Activated CD4-positive, alpha-beta T cell treated with anti-CD3 and anti-CD28 coated beads, Interleukin-2, amount 10 ng/mL, durations not matched to agents 24 days and 14 days (primary cell): ENCODE measurements around the gene MC2R. TPM values are rescaled to one million over a fixed set of nuclear protein-coding genes. Genes with fewer than 3 reads are reported as not detected.
"Not testable (repeated sequence)": the region's sequence is repeated elsewhere in the genome, so short reads cannot be mapped to it uniquely, and the experiment has no call there.

Source experiments
- DNase-seq: peaks from one replicate; pipeline ENCODE4 v3.0.0; 2022
- H3K27ac Mint-ChIP-seq: one replicate; pipeline ENCODE4 v1.8.0; 2022; ENCODE audit warnings: mild to moderate bottlenecking, mixed read lengths
- H3K27me3 Mint-ChIP-seq: one replicate; pipeline ENCODE4 v1.8.0; 2022; ENCODE audit warnings: mixed read lengths
- H3K36me3 Mint-ChIP-seq: one replicate; pipeline ENCODE4 v1.8.0; 2022; ENCODE audit warnings: low read depth, mild to moderate bottlenecking, mixed read lengths
- H3K4me1 Mint-ChIP-seq: one replicate; pipeline ENCODE4 v1.8.0; 2021; ENCODE audit warnings: mixed read lengths
- H3K4me3 Mint-ChIP-seq: one replicate; pipeline ENCODE4 v1.8.0; 2022; ENCODE audit warnings: mild to moderate bottlenecking, moderate library complexity, mixed read lengths
- H3K9me3 Mint-ChIP-seq: one replicate; pipeline ENCODE4 v1.8.0; 2021; ENCODE audit warnings: mixed read lengths
- intact Hi-C: fragments of 100-400 bp; cut with micrococcal nuclease; formaldehyde crosslinking; loops from one replicate; pipeline ENCODE4 v1.15.1; 2023
- total RNA-seq: library from RNA; stranded (reverse); gene quantifications from 2 replicates; pipeline ENCODE4 v1.2.3, GENCODE V29; 2022

Gene MC2R
- total RNA-seq, 1 donor from 2014 or later = not detected

- no peak overlapping the region for H3K27ac Mint-ChIP-seq
- no peaks in the 10 kb centered on the region for H3K27me3 Mint-ChIP-seq
- H3K36me3 Mint-ChIP-seq = no peaks in the 10 kb centered on the region
- H3K4me1 Mint-ChIP-seq = no peaks in the 10 kb centered on the region
- no peak overlapping the region for H3K4me3 Mint-ChIP-seq
- no peaks in the 10 kb centered on the region for H3K9me3 Mint-ChIP-seq
- DNase-seq = no peak
- intact Hi-C loops = no loop called here
Measured at GRCh38 chr18:13879937-13880336, 35.4 kb downstream of the MC2R start.

- intact Hi-C loops = no loop called here
- no peaks in the 10 kb centered on the region for H3K9me3 Mint-ChIP-seq
- no peak for DNase-seq
- no peaks in the 10 kb centered on the region for H3K27me3 Mint-ChIP-seq
- no peaks in the 10 kb centered on the region for H3K36me3 Mint-ChIP-seq
- H3K27ac Mint-ChIP-seq = no peak overlapping the region
- no peaks in the 10 kb centered on the region for H3K4me1 Mint-ChIP-seq
- no peak overlapping the region for H3K4me3 Mint-ChIP-seq
Measured at GRCh38 chr18:13879492-13879891, 35.8 kb downstream of the MC2R start.

GRCh38 chr18:13878857-13879256, 36.5 kb downstream of the MC2R start:
- no peaks in the 10 kb centered on the region for H3K27me3 Mint-ChIP-seq

GRCh38 chr18:13877157-13877556, 38.2 kb downstream of the MC2R start:
- Mint-ChIP-seq H3K36me3 (no peaks in the 10 kb centered on the region), H3K4me3 (no peak overlapping the region), H3K27me3 (peaks cover 2% of the 10 kb centered on the region), H3K27ac (no peak overlapping the region), H3K4me1 (no peaks in the 10 kb centered on the region), H3K9me3 (no peaks in the 10 kb centered on the region)
- intact Hi-C loops = no loop called here
- DNase-seq = no peak

More at GRCh38 chr18:13878857-13879256, 36.5 kb downstream of the MC2R start:
- no peaks in the 10 kb centered on the region for H3K36me3 Mint-ChIP-seq
- intact Hi-C loops = no loop called here
- no peak overlapping the region for H3K27ac Mint-ChIP-seq
- DNase-seq = no peak
- H3K9me3 Mint-ChIP-seq = no peaks in the 10 kb centered on the region
- H3K4me3 Mint-ChIP-seq = no peak overlapping the region
- H3K4me1 Mint-ChIP-seq = no peaks in the 10 kb centered on the region

- no peaks in the 10 kb centered on the region for H3K36me3 Mint-ChIP-seq
- H3K27me3 Mint-ChIP-seq = peaks cover 11% of the 10 kb centered on the region
- H3K4me1 Mint-ChIP-seq = no peaks in the 10 kb centered on the region
- no peak overlapping the region for H3K27ac Mint-ChIP-seq
- intact Hi-C loops = no loop called here
- no peak overlapping the region for H3K4me3 Mint-ChIP-seq
- no peaks in the 10 kb centered on the region for H3K9me3 Mint-ChIP-seq
- no peak for DNase-seq
Measured at GRCh38 chr18:13874558-13874957, 40.8 kb downstream of the MC2R start.

GRCh38 chr18:13872932-13873331, 42.4 kb downstream of the MC2R start:
- Mint-ChIP-seq H3K36me3 (no peaks in the 10 kb centered on the region), H3K4me3 (no peak overlapping the region), H3K27ac (no peak overlapping the region), H3K9me3 (no peaks in the 10 kb centered on the region), H3K27me3 (peaks cover 23% of the 10 kb centered on the region), H3K4me1 (no peaks in the 10 kb centered on the region)
- intact Hi-C loops = no loop called here
- DNase-seq = no peak

- intact Hi-C loops = no loop called here
- Mint-ChIP-seq H3K27ac (no peak overlapping the region), H3K4me3 (no peak overlapping the region), H3K9me3 (no peaks in the 10 kb centered on the region), H3K4me1 (no peaks in the 10 kb centered on the region), H3K36me3 (no peaks in the 10 kb centered on the region), H3K27me3 (peaks cover 27% of the 10 kb centered on the region)
- DNase-seq = no peak
Measured at GRCh38 chr18:13872373-13872772, 43.0 kb downstream of the MC2R start.

GRCh38 chr18:13871701-13872100, 43.6 kb downstream of the MC2R start:
- Mint-ChIP-seq H3K9me3 (no peaks in the 10 kb centered on the region), H3K36me3 (no peaks in the 10 kb centered on the region), H3K4me3 (no peak overlapping the region), H3K27ac (no peak overlapping the region), H3K27me3 (peaks cover 30% of the 10 kb centered on the region), H3K4me1 (no peaks in the 10 kb centered on the region)
- no peak for DNase-seq
- intact Hi-C loops = no loop called here

- no peaks in the 10 kb centered on the region for H3K36me3 Mint-ChIP-seq
- peaks cover 33% of the 10 kb centered on the region for H3K27me3 Mint-ChIP-seq
- no peak for DNase-seq
- intact Hi-C loops = no loop called here
- H3K9me3 Mint-ChIP-seq = no peaks in the 10 kb centered on the region
- H3K4me3 Mint-ChIP-seq = no peak overlapping the region
- H3K27ac Mint-ChIP-seq = no peak overlapping the region
- H3K4me1 Mint-ChIP-seq = no peaks in the 10 kb centered on the region
Measured at GRCh38 chr18:13868501-13869271, 46.6 kb downstream of the MC2R start.

GRCh38 chr18:13862898-13863297, 52.4 kb downstream of the MC2R start:
- H3K36me3 Mint-ChIP-seq, intact Hi-C loops, DNase-seq, H3K9me3 Mint-ChIP-seq, H3K4me1 Mint-ChIP-seq, H3K27ac Mint-ChIP-seq, H3K4me3 Mint-ChIP-seq: not testable (repeated sequence)
- H3K27me3 Mint-ChIP-seq = peaks cover 19% of the 10 kb centered on the region

- H3K4me1 Mint-ChIP-seq = no peaks in the 10 kb centered on the region
- no peak overlapping the region for H3K27ac Mint-ChIP-seq
- H3K27me3 Mint-ChIP-seq = no peaks in the 10 kb centered on the region
- DNase-seq = no peak
- no peaks in the 10 kb centered on the region for H3K36me3 Mint-ChIP-seq
- no peak overlapping the region for H3K4me3 Mint-ChIP-seq
- H3K9me3 Mint-ChIP-seq = peaks cover 8% of the 10 kb centered on the region
- intact Hi-C loops = no loop called here
Measured at GRCh38 chr18:13849791-13850190, 65.5 kb downstream of the MC2R start.

GRCh38 chr18:13836559-13836958, 78.8 kb downstream of the MC2R start:
- Mint-ChIP-seq H3K4me1 (no peaks in the 10 kb centered on the region), H3K4me3 (no peak overlapping the region), H3K36me3 (no peaks in the 10 kb centered on the region), H3K9me3 (no peaks in the 10 kb centered on the region), H3K27ac (no peak overlapping the region), H3K27me3 (peaks cover 5% of the 10 kb centered on the region)
- DNase-seq = no peak
- intact Hi-C loops = no loop called here

- Mint-ChIP-seq H3K36me3 (no peaks in the 10 kb centered on the region), H3K27me3 (peaks cover 6% of the 10 kb centered on the region), H3K4me3 (no peak overlapping the region), H3K4me1 (no peaks in the 10 kb centered on the region), H3K9me3 (no peaks in the 10 kb centered on the region), H3K27ac (no peak overlapping the region)
- intact Hi-C loops = no loop called here
- DNase-seq = no peak
Measured at GRCh38 chr18:13835202-13835601, 80.1 kb downstream of the MC2R start.

GRCh38 chr18:13834496-13835015, 80.8 kb downstream of the MC2R start:
- Mint-ChIP-seq H3K4me1 (no peaks in the 10 kb centered on the region), H3K9me3 (no peaks in the 10 kb centered on the region), H3K27ac (no peak overlapping the region), H3K36me3 (no peaks in the 10 kb centered on the region), H3K27me3 (peaks cover 7% of the 10 kb centered on the region), H3K4me3 (no peak overlapping the region)
- DNase-seq = no peak
- intact Hi-C loops = no loop called here
